Epidermal melanocyte (primary cell): ENCODE data around the gene S100A8.

Experiments used
- DNase-seq: peaks from one replicate; pipeline ENCODE4 v3.0.0; 2011; ENCODE audit warnings: low spot score; ENCODE audit not compliant: insufficient read length

Gene S100A8

GRCh38 chr1:153392822-153393221 is 1.9 kb upstream of the S100A8 start:
- DNase-seq = no peak

DNA sequence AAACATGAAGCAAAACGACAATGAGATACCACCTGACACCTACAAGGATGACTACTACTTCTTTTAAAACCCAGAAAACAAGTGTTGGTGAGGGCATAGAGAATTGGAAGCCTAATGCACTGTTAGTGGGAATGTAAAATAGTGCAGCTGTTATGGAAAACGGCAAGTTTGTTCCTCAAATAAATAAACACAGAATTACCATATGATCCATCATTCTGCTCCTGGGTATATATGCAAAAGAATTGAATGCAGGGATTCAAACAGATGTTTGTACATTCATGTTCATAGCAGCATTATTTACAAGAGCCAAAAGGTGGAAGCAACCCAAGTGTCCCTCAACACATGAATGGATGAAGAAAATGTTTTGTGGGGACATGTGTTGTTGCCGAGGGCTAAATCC is 1.4 kb upstream of the S100A8 start:
- DNase-seq = no peak

DNA sequence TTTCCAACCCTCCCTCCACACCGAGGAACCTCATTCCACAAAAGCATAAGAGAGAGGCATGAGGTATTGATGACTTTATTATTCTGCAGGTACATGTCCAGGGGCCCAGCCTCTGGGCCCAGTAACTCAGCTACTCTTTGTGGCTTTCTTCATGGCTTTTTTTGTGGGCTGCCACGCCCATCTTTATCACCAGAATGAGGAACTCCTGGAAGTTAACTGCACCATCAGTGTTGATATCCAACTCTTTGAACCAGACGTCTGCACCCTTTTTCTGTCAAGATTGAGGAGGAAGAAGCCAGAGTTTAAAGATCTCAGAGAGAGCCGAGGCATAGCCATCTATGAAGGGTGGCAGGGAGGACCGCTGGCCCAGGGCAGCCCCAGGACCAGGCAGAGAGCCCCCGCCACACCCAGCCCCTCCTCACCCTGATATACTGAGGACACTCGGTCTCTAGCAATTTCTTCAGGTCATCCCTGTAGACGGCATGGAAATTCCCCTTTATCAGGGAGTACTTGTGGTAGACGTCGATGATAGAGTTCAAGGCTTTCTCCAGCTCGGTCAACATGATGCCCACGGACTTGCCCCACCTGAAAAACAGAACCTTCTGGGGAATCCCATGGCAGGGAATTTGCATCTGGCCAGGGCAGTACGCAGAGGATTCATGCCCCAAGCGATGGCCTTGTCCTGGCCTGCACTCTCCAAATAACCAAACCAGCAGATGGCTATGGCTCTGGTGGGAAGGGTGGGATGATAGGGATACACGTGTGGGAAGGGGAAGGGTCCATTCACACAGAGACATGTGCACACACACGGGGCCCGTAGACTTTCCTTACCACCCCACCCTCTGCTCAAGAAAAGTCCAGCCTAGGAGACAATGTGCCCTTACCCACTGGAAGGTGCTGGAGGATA is 647 bp downstream of the S100A8 start:
- no peak for DNase-seq

DNA sequence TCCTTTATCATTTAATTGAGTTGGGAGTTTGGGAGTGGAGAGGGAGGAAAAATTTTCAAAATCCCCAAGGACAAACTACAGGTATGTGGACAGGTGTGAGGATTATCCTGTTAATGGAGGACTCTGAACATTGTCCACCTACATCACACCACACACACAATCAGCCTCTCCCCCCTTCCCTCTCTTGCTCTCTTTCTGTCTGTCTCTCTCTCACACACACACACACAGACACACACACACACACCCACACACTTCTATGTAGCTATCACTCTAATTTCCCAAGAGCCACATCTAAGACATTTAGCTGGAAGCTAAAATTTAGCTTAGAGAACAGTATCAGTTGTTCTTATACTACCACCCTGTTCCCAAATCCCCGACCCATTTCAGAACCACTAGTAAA is 1.5 kb downstream of the S100A8 start:
- no peak for DNase-seq

- DNase-seq = no peak
Observed at GRCh38 chr1:153387785-153388184, 3.1 kb downstream of the S100A8 start.

DNA sequence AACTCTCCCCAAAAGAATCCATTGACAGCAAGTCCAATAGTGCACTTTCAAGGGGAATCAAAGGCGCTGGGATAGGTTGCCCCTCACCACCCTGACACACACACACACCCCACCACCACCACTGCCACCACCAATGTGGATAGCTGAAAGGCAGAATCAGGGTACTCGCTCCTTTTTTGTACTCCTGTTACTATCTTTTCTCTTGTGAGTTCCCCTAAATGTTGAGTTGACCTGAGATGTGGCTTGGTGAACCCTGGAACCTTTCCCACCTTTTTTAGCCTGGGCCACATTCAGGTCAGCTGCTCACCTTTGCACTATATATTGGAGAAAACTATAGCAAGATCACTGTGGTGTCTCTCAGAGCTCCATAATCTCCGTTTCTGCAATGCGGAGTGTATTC is 3.9 kb downstream of the S100A8 start:
- no peak for DNase-seq

- no peak for DNase-seq
Observed at GRCh38 chr1:153386500-153386901, 4.4 kb downstream of the S100A8 start.

DNA sequence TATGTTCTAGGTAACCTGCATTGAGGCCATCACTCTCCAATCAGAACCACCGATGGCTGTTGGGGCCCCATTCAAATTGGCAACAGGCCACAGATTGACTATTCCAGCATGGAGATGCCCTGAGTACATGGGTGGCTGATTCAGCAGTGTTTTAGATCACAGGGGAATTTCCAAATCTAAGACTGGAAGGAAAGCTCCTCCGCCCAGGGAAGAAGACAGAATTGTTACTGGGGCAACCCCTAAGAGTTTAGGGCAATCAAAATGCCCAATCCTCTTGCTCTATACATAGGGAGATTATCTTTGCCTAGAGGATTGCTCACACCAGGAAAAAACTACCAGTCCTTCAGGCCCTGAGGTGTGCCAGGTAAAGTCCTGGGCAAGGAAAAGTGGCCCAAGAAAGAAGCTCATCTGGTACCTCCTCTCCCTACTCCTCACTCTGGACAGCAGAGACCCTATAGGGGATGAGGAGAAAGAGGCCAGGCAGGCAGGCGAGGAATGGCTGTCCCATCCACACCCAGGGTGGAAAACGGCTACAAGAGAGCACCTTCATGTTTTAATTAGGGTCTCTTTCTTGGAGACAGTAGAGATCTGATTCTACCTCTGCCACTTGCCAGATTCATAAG is 5.8 kb downstream of the S100A8 start:
- DNase-seq = no peak

DNA sequence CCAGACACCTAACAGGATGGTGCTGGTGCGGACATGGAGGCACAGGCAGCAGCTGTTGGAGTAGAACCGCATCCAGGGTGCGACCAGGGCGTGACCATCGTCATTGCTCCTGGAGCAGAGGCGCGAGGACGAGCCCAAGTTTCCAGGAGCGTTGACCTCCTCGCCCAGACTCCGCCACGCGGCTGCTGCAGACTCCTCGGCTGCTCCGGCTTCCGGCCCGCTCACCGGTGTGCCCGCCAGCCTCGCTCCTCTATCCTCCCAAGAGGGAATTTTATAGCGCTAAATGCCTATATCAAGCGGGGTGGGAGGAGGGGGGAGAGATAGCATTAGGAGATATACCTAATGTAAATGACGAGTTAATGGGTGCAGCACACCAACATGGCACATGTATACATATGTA is 10.2 kb downstream of the S100A8 start:
- DNase-seq = no peak

- no peak for DNase-seq
Observed at GRCh38 chr1:153379591-153379990, 11.3 kb downstream of the S100A8 start.

DNA sequence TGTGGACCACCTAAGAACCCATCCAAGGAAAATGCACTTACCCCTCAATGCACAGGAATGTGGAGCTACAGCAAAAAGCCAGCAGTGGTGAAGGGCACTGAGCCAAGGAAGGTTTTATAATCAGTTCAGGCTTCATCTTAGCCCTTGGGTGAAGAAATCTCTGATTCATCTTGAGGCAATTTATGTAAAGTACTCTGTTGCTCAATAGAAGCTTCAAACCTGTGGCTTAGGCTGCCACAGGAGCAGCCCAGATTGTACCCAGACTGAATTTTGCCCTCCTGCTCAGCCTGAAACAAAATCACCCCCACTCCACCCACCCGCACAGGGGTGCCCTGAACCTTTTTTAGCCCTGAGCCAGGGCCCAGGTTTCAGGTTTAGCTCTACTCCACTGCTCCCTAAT is 15.4 kb downstream of the S100A8 start, which contains the start of gene S100A12:
Gene S100A12, minus strand, starts transcription at position 111 of the 400 bp plus-strand sequence. CDS start 1,029 bp downstream, outside the sequence.
- no peak for DNase-seq

DNA sequence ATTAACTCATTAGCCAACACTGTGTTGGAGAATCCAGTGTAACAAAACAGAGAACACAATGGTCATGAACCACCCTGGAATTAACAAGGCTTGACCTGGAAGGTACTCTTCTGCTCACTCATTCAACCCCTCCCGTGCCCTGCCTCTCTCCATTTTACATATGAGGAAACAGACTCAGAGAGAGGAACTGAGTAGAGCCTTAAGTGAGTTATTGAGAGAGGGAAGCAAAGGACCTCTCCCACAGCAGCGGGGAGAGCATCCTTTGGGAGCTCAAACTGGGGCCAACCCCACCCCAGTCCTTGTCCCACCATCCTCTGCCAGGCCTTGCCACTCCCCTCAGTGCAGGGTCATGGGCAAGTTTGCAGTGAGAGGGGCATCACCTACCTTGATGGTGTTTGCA is 16.8 kb downstream of the S100A8 start:
- DNase-seq = no peak

- no peak for DNase-seq
Observed at GRCh38 chr1:153372571-153372970, 18.3 kb downstream of the S100A8 start.

- no peak for DNase-seq
Observed at GRCh38 chr1:153371231-153371630, 19.6 kb downstream of the S100A8 start.

DNA sequence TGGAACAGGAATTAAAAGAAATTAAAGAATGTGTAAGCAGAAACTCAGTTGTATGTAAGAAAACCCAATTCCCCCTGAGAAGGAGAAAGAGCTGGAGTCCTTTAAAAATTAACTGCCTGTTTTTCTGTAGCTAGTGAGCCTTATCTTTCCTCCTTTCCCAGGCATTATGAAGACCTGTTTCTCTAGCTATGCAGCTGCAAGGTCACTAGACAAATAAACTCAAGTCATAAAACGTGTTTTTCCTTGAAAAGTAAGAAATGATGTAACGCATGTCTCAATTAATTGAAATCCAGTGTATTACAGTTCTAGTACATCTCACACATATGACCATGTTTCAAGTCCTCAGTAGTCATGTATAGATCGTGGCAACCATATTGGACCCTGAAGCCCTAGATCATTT is 20.7 kb downstream of the S100A8 start:
- no peak for DNase-seq

- DNase-seq = no peak
Observed at GRCh38 chr1:153368495-153368894, 22.4 kb downstream of the S100A8 start.

DNA sequence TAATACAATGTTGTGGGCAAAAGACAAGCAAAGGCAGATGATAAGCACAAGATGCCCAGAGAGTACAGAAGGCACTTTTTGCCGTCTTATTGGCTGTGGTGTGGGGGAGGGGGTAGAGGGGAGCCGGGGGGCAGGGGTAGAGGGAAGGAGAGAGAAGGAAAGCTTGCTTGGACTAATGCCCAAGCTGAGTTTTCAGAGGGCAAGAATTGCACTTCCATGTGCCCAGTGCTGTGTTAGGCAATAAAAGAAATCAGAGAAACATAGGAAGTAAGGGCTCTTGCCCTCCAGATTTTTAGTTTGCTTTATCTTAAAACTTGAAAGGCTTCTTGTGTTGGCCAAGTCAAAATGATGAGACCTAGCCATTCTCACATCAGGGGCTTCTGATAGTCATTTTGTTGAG is 23.8 kb downstream of the S100A8 start:
- DNase-seq = no peak

DNA sequence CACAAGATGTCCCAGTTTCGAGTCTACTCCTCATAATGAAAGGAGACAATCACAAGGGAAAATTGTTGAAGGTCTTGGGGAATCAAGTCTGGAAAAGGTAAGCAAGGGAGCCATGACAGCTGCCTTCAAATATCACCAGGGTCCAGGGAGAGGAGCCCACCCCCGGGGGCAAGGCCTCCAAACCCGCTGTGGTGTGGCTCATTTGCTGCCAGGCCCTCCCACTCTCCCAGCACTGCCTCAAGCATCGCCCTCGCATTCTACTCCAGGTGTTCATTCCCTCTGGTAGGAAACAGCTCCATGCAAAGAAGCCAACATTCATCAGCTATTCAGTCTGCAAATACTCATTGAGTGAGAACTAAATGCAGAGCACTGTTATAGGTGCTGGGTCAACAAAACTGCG is 24.6 kb downstream of the S100A8 start:
- DNase-seq = no peak

DNA sequence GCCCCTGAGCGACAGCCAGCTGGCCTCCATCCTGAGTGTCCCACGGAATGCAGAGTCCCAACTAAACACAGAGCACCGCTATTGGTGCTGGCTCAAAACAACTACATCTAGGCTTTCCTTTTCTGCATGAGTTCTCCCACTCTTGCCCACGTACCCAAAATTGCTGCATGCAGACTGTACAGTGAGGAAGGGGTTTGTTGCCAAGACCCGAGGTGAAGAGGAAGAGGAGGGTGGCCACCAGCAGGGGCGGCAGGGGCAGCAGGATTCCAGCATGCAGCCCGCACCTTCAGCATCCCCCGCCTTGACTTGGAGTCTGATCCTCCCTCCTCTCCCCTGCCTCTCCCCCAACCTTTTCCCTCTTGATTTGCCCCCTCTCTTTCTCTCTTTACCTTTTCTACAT is 25.2 kb downstream of the S100A8 start:
- DNase-seq = no peak

DNA sequence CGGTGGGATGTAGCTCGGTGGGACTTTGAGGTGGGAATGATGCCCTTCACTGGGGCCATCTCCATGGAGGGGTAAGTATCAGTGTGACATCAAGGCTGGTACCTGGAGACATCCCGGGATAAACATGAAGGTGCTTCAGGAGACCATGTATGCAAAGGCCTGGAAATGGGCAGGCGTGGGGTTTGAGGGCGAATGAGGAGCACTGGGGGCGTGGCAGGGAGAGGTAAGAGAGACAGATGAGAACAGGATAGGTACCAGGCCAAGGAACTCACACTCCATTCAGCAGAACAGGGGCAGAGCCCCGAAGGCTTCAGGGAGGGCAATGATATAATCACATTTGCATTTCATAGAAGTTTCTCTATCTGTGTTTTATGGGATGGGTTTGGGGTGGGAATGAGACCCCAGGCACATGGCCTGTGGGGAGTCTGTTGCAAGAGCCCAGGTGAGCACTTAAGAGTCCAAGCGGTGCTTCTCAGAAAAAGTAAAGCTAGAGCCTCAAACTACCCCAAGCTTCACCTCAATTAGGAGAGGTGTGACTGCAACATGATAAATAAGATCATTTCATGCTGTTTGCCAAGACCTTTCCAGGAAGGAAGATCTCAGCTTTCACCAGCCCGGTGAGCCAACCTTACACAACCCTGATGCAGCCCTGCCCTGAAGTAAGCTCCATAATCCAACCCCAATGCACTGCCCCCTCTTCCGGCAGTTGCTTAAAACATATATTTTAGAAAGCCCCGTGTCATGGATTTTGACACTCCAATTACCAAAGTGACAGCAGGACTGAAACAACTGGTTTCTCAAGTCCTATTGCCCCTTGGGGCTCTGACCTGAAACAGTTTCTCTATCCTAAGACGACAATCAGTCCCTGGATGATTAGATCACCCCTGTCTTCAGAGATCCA is 25.9 kb downstream of the S100A8 start:
- DNase-seq = no peak

- no peak for DNase-seq
Observed at GRCh38 chr1:153364156-153364555, 26.7 kb downstream of the S100A8 start.

- DNase-seq = no peak
Observed at GRCh38 chr1:153363641-153364040, 27.2 kb downstream of the S100A8 start.
